Stimulated activated CD8-positive, alpha-beta memory T cell treated with anti-CD3 and anti-CD28 coated beads, Interleukin-12 subunit alpha, Interleukin-12 subunit beta, amount 100 ng/mL, for 24 hours (primary cell): ENCODE results near the gene LGR5.
"Not testable (repeated sequence)": the region's sequence is repeated elsewhere in the genome, so short reads cannot be mapped to it uniquely, and the experiment has no call there.

Experiments used
- DNase-seq: peaks from one replicate; pipeline ENCODE4 v3.0.0-alpha.2; 2020; ENCODE audit errors: extremely low read depth

LGR5 gene

GRCh38 chr12:71474791-71475190 lies 35.2 kb downstream of the LGR5 start:
- DNase-seq: no peak

DNA sequence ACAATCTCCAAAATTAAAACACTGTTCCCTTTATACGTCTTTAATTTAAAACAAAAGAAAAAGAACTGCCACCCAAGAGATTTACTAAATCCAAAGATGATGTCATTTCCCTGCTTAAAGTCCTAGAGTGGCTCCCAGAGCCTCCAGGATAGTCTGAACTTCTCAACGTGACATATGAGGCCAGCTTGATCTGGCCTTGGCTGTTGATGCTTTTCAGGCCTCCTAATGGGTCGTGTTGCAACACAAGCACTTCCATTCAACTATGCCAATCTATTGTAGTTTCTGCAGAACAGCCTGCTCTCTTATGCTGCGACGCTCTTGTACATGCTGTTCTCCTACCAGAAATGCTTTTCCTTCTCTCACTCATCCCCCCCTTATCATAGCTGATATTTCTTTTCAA lies 35.7 kb downstream of the LGR5 start:
- DNase-seq: no peak

- DNase-seq: no peak
These were observed 36.9 kb downstream of the LGR5 start for GRCh38 chr12:71476513-71476912.

DNA sequence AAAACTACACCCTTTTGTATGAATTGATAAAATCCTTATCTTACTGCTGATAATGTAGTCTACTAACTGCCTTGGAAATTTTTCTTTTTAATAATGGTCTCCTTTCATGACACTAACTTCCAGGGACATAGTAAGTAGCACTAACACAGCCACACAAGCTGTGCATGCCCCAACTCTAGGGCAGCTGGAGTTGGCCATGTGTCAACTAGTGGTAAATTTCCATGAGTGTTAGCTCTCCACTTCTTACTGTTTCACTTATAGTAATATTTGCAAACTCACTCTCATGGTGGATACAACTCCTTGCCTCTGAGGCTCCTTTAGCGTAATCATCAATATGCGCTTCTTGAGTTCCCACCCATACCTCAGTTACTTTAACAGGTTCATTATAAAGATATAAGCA lies 38.0 kb downstream of the LGR5 start:
- DNase-seq: no peak

GRCh38 chr12:71478270-71478669 lies 38.7 kb downstream of the LGR5 start:
- DNase-seq: no peak

- no peak for DNase-seq
These were observed 44.8 kb downstream of the LGR5 start for GRCh38 chr12:71484272-71484905.

DNA sequence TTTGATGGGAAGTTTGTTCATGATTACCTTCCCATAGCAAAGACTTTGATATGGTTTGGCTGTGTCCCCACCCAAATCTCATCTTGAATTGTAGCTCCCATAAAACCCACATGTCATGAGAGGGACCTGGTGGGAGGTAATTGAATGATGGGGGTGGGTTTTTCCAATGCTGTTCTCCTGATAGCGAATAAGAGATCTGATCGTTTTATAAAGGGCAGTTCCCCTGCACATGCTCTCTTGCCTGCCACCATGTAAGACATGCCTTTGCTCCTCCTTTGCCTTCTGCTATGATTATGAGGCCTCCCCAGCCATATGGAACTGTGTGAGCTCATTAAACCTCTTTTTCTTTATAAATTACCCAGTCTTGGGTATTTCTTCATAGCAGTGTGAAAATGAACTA lies 51.2 kb downstream of the LGR5 start:
- DNase-seq: not testable (repeated sequence)

- no peak for DNase-seq
These were observed 53.0 kb downstream of the LGR5 start for GRCh38 chr12:71492604-71493003.

DNA sequence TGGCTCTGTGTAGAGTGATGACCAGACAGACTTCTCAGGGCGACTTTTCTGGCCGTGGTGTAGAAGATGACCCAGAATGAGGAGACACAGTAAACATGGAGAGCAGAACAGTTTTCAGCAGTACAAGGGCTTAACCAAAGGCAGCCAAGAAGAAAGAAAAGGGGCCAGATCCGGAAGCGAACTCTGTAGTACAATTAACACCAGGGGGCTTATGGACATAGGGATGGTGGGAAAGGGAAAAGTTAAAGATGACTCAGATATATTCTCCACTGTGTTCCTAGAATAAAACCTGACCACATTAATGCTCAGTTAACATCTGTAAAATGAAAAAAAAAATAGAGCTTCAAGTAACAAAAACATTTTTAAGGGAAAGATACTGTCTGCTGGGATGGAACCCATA lies 60.2 kb downstream of the LGR5 start:
- DNase-seq: no peak

DNA sequence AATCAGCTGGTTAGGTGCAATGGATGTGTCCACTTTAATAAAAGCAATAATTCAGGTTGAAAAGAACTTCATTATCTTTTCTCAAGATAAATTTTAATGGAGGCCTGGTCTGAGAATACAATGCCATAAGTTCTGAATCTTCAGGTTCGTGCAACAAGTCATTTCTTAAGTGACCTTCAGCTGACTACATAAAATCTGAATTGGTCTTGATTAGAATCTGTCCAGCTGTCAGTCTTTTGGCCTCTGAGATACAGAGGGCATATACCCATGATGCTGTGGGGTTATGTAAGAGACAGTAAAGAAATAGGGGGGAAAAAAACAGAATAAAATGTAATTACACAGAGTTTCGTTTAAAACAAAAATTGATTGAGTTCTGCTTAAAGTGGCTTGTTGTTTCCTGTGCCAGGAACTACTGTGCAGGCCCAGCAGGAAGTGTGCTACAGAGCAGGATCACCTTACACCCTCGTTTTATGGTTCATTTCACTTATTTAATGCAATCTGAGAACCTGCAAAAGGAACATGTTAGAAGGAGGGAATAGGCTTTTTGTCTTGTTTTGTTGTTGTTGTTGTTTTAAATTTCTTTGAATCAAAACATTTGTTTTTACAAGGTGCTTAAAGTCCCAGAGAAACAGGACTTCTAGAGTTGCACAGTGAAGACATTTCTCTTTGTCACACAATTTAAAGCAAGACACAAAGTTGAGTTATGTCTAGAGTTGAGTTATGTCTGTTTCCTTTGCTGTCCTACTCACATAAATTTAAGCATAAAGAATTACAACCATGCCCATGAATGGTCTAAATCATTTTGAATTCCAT lies 64.2 kb downstream of the LGR5 start:
- DNase-seq: no peak

DNA sequence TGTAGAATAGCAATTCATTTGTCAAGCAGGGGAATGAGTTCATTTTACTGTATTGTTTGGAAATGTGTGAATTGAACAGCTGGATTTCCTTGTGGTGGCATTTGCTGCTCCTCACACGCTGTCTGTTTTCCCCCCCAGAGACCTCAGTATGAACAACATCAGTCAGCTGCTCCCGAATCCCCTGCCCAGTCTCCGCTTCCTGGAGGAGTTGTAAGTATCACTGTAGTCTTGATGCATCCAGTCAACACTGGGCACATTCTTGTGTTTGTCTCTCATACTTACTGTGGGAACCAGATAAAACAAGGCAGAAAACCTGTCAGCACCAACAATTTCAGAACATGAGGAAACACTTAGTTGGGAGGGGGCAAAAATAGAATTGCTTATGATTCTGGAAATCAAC lies 64.9 kb downstream of the LGR5 start:
- DNase-seq: no peak

GRCh38 chr12:71509705-71510104 lies 70.1 kb downstream of the LGR5 start:
- no peak for DNase-seq

GRCh38 chr12:71517145-71517846 lies 77.7 kb downstream of the LGR5 start:
- no peak for DNase-seq

DNA sequence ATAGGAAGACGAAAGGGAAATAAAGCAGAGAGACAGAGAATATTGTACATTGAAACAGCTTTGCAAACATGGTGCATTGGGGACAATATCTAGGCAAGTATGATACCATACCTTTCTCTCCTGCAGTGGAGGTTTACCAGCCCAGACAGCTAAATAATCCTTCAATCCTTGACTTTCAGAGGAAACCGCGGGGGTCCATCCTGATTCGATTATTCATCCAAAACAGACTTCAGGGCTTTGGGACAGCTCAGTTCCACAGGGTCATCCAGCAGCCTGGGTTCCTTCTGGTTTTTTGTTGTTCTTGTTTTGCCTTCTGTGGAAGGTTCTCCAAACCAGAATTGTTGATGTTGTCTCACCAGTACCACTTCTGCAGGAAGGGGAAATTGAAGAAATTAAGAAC lies 81.5 kb downstream of the LGR5 start:
- no peak for DNase-seq

DNA sequence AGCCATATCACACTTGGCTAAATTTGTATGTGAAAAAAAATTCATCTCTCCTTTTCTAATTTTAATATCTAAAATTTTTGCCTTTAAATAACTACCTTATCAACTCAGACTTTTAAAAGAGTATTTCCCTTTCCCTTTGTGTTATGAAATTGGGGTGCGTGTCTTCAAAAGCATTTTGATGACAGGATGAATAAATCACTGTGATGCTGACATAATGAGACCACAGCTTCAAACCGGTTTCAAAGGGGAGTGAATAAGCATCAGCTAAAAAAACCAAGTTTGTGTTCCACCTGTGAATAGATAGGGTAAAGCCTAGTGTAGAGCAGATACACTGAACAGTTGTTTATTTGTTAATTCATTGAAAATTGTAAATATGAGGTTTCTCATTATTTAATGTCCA lies 85.0 kb downstream of the LGR5 start:
- no peak for DNase-seq

- no peak for DNase-seq
These were observed 94.1 kb downstream of the LGR5 start for GRCh38 chr12:71533703-71534102.

GRCh38 chr12:71536279-71536938 lies 96.8 kb downstream of the LGR5 start:
- no peak for DNase-seq

GRCh38 chr12:71536939-71537622 lies 97.5 kb downstream of the LGR5 start:
- no peak for DNase-seq

- no peak for DNase-seq
These were observed 99.2 kb downstream of the LGR5 start for GRCh38 chr12:71538807-71539206.

GRCh38 chr12:71541583-71541982 lies 102.0 kb downstream of the LGR5 start:
- no peak for DNase-seq

DNA sequence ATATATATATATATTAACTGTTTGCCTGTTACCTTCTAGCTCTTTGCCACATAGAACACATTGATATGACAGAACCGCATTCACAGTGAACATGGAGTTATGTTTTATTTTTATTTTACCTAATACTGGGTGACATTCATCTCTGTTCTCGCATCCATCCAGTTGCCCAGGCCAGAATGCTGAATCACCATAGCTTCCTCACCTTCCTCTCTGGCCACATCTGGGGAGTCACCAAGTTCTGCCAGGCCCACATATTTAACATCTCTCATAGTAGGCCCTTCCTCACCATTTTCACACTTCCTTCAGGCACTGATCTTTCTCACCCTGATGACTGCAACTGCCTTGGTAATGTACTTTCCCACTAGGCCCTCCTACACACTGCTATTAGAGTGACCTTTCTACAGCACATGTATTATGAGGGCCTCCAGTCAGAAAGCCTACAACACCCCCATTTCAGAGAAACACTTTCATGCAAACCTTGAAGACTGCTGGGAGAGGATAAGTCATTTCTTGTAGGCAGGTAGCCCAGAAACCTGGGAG lies 106.8 kb downstream of the LGR5 start:
- DNase-seq: no peak

GRCh38 chr12:71548893-71549292 lies 109.3 kb downstream of the LGR5 start:
- no peak for DNase-seq
